Urinary bladder (tissue), 4 donors: ENCODE data around the gene RGP1. TPM values are rescaled to one million over a fixed set of nuclear protein-coding genes. Genes with fewer than 3 reads are reported as not detected.
A peak's percentile ranks its signal among the peaks of the same experiment; 100 is the strongest.

Experiments used
- DNase-seq: peaks from one replicate; pipeline ENCODE4 v3.0.0-alpha.2; 2015; ENCODE audit errors: extremely low spot score
- H3K27ac ChIP-seq: one replicate; pipeline ENCODE4 v1.5.1; 2013; ENCODE audit warnings: low read depth, mild to moderate bottlenecking, moderate library complexity
- H3K36me3 ChIP-seq: one replicate; pipeline ENCODE4 v1.6.1; 2013; ENCODE audit warnings: mild to moderate bottlenecking, moderate library complexity; ENCODE audit not compliant: insufficient read depth
- H3K4me1 ChIP-seq: one replicate; pipeline ENCODE4 v1.6.1; 2013; ENCODE audit warnings: mild to moderate bottlenecking, moderate library complexity; ENCODE audit not compliant: insufficient read depth
- H3K4me3 ChIP-seq: one replicate; pipeline ENCODE4 v1.5.1; 2013; ENCODE audit warnings: low read depth, low read length
- WGBS: extraction: QIAGEN DNeasy Blood & Tissue Kit; methylation state at CpG from one replicate; pipeline ENCODE4 v1.1.7; 2013; 5-methylcytosine and 5-hydroxymethylcytosine counted together
- polyA plus RNA-seq: library from polyadenylated mRNA; stranded (reverse); fragments of 200-250 nt; gene quantifications from one replicate; pipeline ENCODE4 v1.2.3, GENCODE V29; 2013
- total RNA-seq: library from RNA; depleted of rRNA; stranded (reverse); fragments of >200 nt; gene quantifications from one replicate; pipeline ENCODE4 v1.2.3, GENCODE V29; 2014
- donor health status: healthy with polysubstance abuse.
- donor health status: healthy.

Gene RGP1
- total and polyA plus RNA-seq, 2 donors: 12.1 to 16.7 TPM

DNA sequence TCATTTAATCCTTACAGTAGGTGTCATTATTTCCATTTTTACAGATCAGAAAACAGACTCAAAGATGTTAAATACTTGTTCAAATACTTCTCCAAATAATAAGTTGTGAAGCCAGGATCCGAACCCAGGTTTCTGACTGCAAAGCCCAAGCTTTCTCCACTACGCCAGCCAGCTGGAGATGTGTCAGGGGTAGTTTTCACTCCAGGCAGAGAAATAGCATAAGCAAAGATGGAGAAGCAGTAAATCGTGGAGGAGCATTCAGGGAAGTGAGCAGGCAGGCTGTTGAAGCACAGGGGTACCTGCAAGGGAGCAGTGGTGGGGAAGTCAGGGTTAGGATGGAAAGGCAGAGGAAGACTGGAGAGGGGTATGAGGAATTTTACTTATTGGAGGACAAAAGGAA is 20.0 kb upstream of the RGP1 start:
- DNase-seq: no peak
- Histone ChIP-seq H3K4me3 (peak overlapping the region; percentile 16), H3K36me3 (no peaks in the 10 kb centered on the region), H3K27ac (no peak overlapping the region), H3K4me1 (peaks cover 4% of the 10 kb centered on the region)
- 33% methylated on average over 3 of the region's 3 CpGs for WGBS

DNA sequence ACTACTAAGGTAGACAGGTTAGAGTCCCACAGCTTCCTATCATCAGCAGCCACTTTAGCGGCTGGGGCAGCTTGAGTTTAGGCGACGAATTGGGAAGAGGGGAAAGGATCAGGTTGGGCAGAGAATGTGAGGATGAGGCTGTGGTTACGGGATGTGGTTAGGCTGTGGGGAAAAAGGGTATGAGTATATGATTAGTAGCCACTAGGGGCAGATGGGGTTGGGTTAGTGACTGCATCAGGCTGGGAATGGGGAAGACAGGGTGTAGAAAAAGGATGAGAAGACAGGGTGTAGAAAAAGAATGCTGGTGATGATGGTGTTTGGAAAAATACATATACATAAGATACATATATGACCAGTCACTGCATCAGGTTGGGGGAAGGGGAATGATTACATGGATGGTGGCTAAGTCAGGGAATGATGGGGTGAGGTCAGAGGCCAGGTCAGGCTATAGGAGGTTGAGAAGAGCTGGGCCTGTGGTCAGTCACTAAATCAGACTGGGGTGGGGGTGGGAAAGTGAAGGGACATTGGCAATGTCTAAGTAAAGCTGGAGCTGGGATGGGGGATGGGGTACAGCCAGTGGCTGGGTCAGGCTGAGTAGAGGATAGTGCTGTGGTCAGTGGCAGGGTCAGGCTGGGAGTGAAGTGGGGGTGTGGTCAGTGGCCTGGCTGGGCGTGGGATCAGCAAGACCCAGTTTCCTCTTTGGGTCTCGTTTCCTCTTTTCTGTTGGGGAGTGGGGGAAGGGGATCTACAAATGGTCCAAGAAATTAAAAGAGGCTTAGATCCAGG is 19.2 kb upstream of the RGP1 start:
- no peaks in the 10 kb centered on the region for H3K36me3 ChIP-seq

DNA sequence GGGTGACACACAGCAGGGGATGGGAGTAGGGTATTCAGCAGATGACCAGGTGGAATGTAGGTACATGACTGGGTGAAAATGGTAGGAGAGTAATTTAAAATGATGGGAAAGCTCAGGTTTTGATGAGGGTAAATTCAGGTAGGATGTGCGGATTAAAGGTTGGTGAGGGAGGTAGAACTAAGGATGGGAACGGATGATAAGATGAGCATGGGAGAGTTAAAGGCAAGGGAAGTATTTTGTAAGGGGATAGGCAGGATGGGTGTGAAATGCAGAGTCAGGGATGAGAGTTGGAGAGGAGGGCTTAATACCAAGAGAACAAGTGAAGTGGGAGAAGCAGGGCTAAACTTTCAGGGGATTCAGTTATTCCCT is 18.6 kb upstream of the RGP1 start:
- peaks cover 4% of the 10 kb centered on the region for H3K4me1 ChIP-seq
- peak overlapping the region; percentile 16 for H3K27ac ChIP-seq
- DNase-seq: no peak
- peak overlapping the region; percentile 73 for H3K4me3 ChIP-seq
- 58% methylated on average over 2 of the region's 2 CpGs for WGBS
- no peaks in the 10 kb centered on the region for H3K36me3 ChIP-seq

More for the DNA sequence above, 19.2 kb upstream of the RGP1 start:
- no peak for DNase-seq
- peak overlapping the region; percentile 48 for H3K27ac ChIP-seq
- H3K4me1 ChIP-seq: peaks cover 4% of the 10 kb centered on the region
- WGBS: 15% methylated on average over 6 of the region's 6 CpGs
- H3K4me3 ChIP-seq: peak overlapping the region; percentile 16

DNA sequence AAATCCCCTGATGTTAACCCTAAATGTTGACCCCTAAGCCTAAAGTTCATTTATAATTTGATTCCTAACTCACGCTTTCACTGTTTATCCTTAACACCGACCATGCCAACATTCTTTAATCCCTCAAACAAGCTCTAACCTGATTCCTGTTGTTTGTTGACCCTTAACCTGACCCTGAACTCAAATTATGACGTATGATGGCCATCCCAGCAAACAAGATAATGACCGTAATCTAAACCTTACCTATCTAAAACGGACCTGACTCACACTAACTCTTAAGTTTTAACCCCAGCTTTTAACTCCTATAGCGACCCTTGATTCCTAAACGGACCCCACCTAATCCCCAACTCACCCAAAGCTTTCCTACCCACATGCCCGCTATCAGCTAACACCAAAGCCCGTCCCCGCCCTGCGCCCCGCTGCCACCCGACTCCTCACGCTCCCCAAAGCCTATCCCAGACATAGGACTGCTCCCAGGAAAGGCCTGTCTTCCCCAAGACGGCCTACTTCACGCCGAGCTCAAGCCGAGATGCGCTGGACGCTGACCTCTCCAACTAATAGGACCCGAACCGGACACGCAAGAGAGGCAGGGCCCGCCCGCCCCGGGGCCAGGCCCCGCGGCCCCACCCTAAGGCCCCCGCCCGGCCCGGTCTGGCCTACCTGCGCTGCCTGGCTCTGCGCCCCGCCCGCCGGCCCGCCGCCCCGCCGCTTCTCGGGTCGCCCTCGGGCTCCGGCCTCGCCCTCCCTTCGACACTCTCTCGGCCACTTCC is 17.5 kb upstream of the RGP1 start:
- WGBS: under 1% methylated on average over 47 of the region's 47 CpGs
- H3K36me3 ChIP-seq: no peaks in the 10 kb centered on the region
- no peak for DNase-seq
- H3K4me3 ChIP-seq: peak overlapping the region; percentile 73
- H3K27ac ChIP-seq: peak overlapping the region; percentile 97
- H3K4me1 ChIP-seq: peaks cover 4% of the 10 kb centered on the region

DNA sequence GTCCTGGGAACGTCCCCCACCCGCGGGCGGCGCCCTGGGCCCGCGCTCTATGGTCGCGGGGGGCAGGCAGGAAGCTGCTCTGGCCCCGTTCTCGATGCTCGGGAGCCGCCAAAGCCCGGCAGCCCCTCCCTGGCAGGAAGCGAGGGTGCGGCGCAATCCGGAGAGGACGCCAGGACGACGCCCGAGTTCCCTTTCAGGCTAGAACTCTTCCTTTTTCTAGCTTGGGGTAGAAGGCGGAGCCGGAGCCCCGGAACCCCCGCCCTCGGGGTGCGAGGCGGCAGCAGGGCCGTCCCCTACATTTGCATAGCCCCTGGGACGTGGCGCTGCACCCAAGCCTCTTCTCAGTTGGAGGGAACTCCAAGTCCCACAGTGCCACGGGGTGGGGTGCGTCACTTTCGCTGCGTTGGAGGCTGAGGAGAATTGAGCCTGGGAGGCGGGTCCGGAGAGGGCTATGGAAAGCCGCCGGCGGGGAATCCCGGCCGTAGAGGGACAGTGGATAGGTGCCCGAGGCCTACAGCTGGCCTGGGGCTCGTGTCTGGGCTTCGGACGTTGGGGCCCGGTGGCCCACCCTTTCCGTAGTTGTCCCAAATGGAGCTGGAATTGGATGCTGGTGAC is 16.8 kb upstream of the RGP1 start, which contains the start of the genes CREB3 and TLN1:
Gene CREB3 (plus strand): TSS at position 482 of the 615 bp plus-strand sequence. CDS start 107 bp downstream, at position 589.
Gene TLN1 (minus strand): TSS at position 11 of the 615 bp plus-strand sequence. CDS start 6,501 bp downstream, outside the sequence.
- peak; percentile 97 for DNase-seq
- H3K4me1 ChIP-seq: peaks cover 4% of the 10 kb centered on the region
- H3K27ac ChIP-seq: peak within 1 kb of the TSS; percentile 97
- under 1% methylated on average over 49 of the region's 49 CpGs for WGBS
- peak within 1 kb of the TSS; percentile 73 for H3K4me3 ChIP-seq
- no peaks in the 10 kb centered on the region for H3K36me3 ChIP-seq

DNA sequence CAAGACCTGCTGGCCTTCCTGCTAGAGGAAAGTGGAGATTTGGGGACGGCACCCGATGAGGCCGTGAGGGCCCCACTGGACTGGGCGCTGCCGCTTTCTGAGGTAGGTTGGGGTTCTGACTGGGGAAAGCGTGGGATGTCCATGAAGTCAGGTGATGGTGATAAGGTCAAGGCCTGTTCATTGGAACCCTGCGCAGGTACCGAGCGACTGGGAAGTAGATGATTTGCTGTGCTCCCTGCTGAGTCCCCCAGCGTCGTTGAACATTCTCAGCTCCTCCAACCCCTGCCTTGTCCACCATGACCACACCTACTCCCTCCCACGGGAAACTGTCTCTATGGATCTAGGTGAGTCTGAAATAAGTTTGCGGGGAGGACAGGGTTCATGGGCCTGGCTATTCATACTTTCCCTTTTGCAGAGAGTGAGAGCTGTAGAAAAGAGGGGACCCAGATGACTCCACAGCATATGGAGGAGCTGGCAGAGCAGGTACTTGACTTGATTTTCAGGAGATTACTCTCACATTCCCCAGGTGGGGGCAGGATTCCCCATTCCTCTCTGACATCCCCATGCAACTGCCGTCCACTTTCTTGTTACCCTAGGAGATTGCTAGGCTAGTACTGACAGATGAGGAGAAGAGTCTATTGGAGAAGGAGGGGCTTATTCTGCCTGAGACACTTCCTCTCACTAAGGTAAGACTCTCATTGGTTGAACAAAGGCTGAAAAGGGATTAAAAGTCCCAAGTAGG is 16.1 kb upstream of the RGP1 start:
- Histone ChIP-seq H3K4me3 (peak overlapping the region; percentile 73), H3K27ac (peak overlapping the region; percentile 94), H3K4me1 (peaks cover 4% of the 10 kb centered on the region), H3K36me3 (no peaks in the 10 kb centered on the region)
- no peak for DNase-seq
- under 1% methylated on average over 14 of the region's 14 CpGs for WGBS

DNA sequence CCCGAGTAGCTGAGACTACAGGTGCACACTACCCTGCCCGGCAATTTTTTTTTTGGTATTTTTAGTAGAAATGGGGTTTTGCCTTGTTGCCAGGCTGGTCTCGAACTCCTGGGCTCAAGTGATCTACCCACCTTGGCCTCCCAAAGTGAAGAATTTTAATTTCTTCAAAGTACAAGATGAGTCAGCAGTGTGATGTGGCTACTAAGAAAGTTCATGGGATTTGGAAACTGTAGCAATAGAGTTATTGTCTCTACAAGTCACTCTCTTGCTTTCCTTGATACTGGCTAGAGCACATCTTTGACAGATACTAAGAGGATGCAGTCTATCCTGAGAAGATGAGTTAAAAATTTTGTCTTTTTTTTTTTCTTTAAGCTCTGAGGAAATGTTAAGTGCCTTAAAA is 15.0 kb upstream of the RGP1 start:
- H3K4me1 ChIP-seq: peaks cover 4% of the 10 kb centered on the region
- H3K36me3 ChIP-seq: no peaks in the 10 kb centered on the region
- DNase-seq: no peak
- no peak overlapping the region for H3K4me3 ChIP-seq
- no peak overlapping the region for H3K27ac ChIP-seq
- WGBS: 92% methylated on average over 3 of the region's 3 CpGs

DNA sequence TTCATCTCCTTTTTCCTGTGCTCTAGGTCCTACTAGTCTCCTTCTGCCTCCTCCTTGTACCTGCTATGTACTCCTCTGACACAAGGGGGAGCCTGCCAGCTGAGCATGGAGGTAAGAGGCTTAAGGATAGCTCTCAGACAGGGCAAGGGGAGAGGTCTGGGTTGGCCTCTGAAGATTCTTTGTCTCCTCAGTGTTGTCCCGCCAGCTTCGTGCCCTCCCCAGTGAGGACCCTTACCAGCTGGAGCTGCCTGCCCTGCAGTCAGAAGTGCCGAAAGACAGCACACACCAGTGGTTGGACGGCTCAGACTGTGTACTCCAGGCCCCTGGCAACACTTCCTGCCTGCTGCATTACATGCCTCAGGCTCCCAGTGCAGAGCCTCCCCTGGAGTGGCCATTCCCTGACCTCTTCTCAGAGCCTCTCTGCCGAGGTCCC is 12.9 kb upstream of the RGP1 start:
- no peak for DNase-seq
- Histone ChIP-seq H3K4me3 (no peak overlapping the region), H3K36me3 (no peaks in the 10 kb centered on the region), H3K4me1 (no peaks in the 10 kb centered on the region), H3K27ac (no peak overlapping the region)
- WGBS: 41% methylated on average over 5 of the region's 5 CpGs

DNA sequence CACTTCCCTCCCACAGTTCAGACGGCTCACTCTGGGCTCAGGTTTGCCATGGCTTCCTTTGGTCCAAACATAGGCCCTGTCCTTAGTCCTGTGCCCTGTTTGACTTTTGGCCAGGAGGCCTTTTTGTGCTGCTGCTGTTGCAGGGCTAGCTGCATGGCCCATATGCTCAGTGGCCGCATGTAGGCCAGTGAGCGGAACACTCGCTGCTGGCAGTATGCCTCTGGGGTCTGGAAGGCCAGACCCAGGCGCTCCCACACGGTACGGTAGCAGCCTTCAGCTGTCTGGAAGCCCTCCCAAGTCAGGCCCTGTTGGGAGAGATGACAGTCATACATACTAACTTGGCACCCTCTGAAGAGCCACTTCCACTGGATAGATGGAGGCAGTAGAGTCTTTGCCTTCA is 11.9 kb upstream of the RGP1 start:
- Histone ChIP-seq H3K4me3 (no peak overlapping the region), H3K4me1 (no peaks in the 10 kb centered on the region), H3K36me3 (no peaks in the 10 kb centered on the region), H3K27ac (no peak overlapping the region)
- WGBS: 72% methylated on average over 7 of the region's 7 CpGs
- DNase-seq: no peak

DNA sequence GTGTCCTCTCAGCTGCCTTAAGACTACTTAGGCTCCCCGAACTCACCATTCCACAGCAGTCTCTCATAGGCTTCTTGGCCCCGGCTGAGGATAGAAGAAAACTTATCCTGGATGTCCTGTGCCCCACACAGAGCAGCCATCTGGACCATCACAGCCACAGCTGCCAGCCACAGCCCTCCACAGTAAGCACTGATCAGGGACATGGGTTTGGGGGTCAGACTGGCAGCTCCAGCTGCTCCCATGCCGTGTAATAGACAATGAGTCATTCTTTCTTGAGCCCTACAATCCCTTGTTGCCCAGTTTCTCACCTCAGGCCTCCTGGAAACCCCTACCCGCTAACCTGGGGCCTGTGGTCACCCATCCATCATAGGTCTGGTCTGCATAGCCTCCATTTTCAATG is 10.9 kb upstream of the RGP1 start:
- H3K4me1 ChIP-seq: no peaks in the 10 kb centered on the region
- H3K36me3 ChIP-seq: no peaks in the 10 kb centered on the region
- no peak overlapping the region for H3K27ac ChIP-seq
- 71% methylated on average over 4 of the region's 4 CpGs for WGBS
- H3K4me3 ChIP-seq: no peak overlapping the region
- no peak for DNase-seq

DNA sequence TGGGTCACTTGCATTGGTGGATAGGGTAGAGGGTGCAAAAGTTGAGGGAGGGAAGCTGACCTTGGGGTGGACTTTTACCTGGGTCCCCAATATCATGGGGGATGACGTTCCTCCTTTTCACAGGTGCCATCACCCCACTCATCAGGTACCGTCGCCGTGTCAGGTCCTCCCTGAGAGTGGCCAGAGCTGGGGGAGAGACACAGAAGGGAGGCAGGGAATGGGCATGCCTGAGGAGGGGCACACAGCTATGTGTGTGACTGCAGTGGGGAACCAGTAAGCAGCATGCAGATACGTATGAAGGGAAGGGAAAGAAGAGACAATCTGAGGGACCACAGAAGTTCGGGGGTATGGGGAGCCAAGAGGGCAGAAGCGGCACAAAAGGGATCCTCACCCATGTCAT is 10.2 kb upstream of the RGP1 start:
- no peak for DNase-seq
- Histone ChIP-seq H3K4me1 (no peaks in the 10 kb centered on the region), H3K27ac (no peak overlapping the region), H3K36me3 (no peaks in the 10 kb centered on the region), H3K4me3 (no peak overlapping the region)
- WGBS: 90% methylated on average over 7 of the region's 7 CpGs

DNA sequence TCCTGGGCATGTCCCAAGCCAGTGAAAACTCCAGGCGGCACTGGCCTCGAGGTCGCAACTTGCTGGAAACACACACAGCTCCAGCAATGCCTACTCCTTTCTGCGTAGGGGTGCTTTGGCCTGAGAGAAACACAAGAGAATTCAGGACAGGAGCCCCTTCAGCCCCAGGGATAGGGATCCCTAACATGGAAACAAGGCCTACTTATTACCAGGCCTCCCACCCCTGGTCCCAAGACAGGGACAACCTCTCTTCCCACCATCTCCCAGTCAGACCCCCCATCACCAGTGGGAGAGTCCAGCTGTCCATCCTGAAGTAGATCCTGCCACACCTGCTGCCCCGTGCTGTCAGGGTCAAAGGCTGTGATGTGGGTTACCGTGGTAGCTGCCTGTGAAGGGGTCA is 8.8 kb upstream of the RGP1 start:
- no peaks in the 10 kb centered on the region for H3K36me3 ChIP-seq
- no peaks in the 10 kb centered on the region for H3K4me1 ChIP-seq
- H3K4me3 ChIP-seq: no peak overlapping the region
- no peak overlapping the region for H3K27ac ChIP-seq
- DNase-seq: no peak
- WGBS: 90% methylated on average over 6 of the region's 6 CpGs

DNA sequence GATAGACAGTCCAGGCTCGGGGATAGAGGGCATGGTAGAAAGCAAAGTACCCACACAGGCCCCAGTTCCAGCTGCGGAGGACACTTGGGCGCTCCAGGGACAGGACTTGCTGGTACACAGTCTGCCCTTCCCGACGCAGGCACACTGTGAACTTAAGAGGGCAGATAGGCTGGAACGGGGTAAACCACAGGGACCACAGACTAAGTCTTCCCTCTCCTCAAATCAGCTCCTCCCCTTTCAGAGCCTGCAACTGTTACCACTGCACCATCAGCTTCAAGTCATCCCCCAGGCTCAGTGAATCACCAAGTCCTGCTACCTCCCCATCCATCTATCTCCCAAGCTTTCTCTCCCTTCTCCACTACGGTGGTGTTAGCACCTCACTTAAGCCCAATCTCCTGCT is 7.3 kb upstream of the RGP1 start:
- Histone ChIP-seq H3K27ac (no peak overlapping the region), H3K36me3 (no peaks in the 10 kb centered on the region), H3K4me3 (no peak overlapping the region), H3K4me1 (peaks cover under 1% of the 10 kb centered on the region)
- WGBS: 88% methylated on average over 7 of the region's 7 CpGs
- no peak for DNase-seq
